HL-60 (cell line): ENCODE data around the gene ZNF385A.

Source experiments
- DNase-seq, 2 experiments: peaks; one replicate each; pipeline ENCODE4 v3.0.0-alpha.2; 2010 to 2020; ENCODE audit warnings: low read depth in 1 of 2, low spot score in 1 of 2
- H3K27ac ChIP-seq: fragments of 250-450 bp; sonication (Bioruptor Pico); replicated peaks from 2 replicates; pipeline ENCODE4 v1.5.1; 2020; ENCODE audit warnings: mild to moderate bottlenecking, moderate library complexity
- H3K27me3 ChIP-seq: fragments of 250-450 bp; sonication (Bioruptor Pico); 2 replicates; pipeline ENCODE4 v1.5.1; 2021; ENCODE audit warnings: mild to moderate bottlenecking, moderate library complexity; ENCODE audit not compliant: insufficient read depth, poor library complexity, severe bottlenecking
- H3K4me3 ChIP-seq: replicated peaks from 2 replicates; pipeline ENCODE4 v1.5.1; 2011; ENCODE audit warnings: mild to moderate bottlenecking, control low read depth, low read length; ENCODE audit not compliant: insufficient read depth
- GABPA ChIP-seq: IDR thresholded peaks from 2 replicates; pipeline ENCODE4 v1.6.1; 2012; ENCODE audit warnings: low read depth
- POLR2AphosphoS5 ChIP-seq: IDR thresholded peaks from 2 replicates; pipeline ENCODE4 v1.6.1; 2012; ENCODE audit warnings: low read depth
- SPI1 ChIP-seq: IDR thresholded peaks from 2 replicates; pipeline ENCODE4 v1.6.1; 2012; ENCODE audit warnings: low read depth, mild to moderate bottlenecking, borderline replicate concordance
- TF ChIP-seq, protein P1 (sequence below): IDR thresholded peaks from 2 replicates; pipeline ENCODE4 v1.6.1; 2012; ENCODE audit warnings: low read depth; ENCODE audit not compliant: insufficient replicate concordance
- TF ChIP-seq, protein P2 (sequence below): IDR thresholded peaks from one replicate; pipeline ENCODE4 v1.5.1; 2011; ENCODE audit warnings: low read length, control low read depth, inconsistent platforms; ENCODE audit not compliant: insufficient read depth

The ZNF385A gene

DNA sequence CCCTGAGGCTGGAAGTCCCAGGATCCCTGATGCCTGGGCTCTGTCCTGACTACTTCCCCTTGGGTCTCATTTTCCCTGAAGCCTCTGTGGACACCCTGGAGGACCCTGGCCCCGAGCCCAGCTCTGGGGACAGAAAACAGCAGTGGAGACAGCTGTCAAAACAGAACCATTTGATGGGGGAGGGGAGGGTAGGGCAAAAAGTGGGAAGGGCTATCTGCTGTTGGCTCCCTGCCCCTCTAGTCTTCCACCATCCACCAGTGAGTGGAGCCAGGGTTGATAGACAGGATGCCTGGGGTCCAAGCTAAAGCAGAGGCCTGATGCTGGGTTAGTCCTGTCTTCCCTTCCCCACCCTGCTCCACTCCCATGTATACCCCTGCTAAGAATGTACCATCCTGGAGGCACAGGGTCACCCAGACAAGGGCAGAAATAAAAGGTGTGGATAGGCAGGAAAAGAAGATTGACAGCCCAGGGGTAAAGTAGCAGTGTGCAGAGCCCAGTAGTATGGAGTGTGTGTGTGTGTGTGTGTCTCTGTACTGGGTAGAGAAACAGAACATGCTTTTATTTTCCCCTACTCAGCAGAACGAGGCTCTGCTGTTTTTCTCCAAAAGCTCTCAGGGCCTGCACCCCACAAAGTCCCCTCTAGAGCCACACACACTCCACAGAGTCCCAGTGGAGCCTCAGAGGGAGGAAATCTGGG, 9.8 kb downstream of the ZNF385A start:
- no peak overlapping the region for H3K4me3 ChIP-seq
- no peaks in the 10 kb centered on the region for H3K27me3 ChIP-seq
- no peak overlapping the region for H3K27ac ChIP-seq
- DNase-seq = no peak
- TF ChIP-seq GABPA = no peak
- no peak for TF ChIP-seq POLR2AphosphoS5
- no peak for TF ChIP-seq SPI1
- TF ChIP-seq, protein P1, sequence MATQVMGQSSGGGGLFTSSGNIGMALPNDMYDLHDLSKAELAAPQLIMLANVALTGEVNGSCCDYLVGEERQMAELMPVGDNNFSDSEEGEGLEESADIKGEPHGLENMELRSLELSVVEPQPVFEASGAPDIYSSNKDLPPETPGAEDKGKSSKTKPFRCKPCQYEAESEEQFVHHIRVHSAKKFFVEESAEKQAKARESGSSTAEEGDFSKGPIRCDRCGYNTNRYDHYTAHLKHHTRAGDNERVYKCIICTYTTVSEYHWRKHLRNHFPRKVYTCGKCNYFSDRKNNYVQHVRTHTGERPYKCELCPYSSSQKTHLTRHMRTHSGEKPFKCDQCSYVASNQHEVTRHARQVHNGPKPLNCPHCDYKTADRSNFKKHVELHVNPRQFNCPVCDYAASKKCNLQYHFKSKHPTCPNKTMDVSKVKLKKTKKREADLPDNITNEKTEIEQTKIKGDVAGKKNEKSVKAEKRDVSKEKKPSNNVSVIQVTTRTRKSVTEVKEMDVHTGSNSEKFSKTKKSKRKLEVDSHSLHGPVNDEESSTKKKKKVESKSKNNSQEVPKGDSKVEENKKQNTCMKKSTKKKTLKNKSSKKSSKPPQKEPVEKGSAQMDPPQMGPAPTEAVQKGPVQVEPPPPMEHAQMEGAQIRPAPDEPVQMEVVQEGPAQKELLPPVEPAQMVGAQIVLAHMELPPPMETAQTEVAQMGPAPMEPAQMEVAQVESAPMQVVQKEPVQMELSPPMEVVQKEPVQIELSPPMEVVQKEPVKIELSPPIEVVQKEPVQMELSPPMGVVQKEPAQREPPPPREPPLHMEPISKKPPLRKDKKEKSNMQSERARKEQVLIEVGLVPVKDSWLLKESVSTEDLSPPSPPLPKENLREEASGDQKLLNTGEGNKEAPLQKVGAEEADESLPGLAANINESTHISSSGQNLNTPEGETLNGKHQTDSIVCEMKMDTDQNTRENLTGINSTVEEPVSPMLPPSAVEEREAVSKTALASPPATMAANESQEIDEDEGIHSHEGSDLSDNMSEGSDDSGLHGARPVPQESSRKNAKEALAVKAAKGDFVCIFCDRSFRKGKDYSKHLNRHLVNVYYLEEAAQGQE = no peak
- TF ChIP-seq, protein P2, sequence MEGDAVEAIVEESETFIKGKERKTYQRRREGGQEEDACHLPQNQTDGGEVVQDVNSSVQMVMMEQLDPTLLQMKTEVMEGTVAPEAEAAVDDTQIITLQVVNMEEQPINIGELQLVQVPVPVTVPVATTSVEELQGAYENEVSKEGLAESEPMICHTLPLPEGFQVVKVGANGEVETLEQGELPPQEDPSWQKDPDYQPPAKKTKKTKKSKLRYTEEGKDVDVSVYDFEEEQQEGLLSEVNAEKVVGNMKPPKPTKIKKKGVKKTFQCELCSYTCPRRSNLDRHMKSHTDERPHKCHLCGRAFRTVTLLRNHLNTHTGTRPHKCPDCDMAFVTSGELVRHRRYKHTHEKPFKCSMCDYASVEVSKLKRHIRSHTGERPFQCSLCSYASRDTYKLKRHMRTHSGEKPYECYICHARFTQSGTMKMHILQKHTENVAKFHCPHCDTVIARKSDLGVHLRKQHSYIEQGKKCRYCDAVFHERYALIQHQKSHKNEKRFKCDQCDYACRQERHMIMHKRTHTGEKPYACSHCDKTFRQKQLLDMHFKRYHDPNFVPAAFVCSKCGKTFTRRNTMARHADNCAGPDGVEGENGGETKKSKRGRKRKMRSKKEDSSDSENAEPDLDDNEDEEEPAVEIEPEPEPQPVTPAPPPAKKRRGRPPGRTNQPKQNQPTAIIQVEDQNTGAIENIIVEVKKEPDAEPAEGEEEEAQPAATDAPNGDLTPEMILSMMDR = no peak

DNA sequence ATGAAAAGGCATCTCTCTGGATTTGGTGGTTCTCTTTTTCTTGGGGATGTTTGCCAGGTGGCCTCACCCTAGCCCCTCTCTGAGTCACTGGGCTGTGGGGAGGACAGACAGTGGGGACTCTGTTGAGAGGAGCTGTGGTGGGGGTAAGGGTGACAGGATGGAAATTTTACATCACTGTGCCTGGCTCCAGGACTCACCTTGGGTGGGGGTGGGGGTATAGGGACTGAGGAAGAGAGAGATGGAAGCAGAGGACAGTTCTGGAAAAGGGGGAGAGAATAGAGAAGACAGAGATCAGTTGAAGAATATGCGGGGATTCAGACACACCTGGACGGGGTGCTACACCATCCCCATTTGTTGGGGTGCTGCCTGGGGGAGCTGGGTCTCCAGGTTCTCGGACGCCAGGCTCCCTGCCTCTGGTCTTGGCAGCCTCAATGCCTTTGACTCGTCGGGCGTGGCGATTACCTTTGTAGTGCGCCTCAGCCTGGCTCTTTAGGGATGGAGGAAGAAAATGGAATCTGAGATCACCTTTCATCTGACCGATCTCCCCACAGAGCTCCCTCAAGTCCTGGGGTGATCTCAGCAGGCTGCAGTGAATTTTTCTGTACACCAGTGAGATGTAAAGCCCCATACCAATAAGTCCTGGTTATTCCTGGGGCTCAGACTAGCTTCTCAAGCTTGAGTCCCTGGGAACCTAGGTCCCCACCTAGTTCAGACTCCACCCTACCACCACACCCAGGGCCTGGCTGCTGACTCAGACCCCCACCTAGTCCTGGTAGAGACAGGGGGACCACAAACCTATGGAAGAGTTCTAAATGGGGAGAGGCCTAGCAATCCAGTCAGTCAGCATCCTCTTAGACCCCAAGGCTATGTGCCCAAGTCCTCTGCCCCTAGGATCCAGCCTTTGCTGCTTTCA, 10.6 kb downstream of the ZNF385A start:
- Histone ChIP-seq H3K27me3 (no peaks in the 10 kb centered on the region), H3K27ac (no peak overlapping the region), H3K4me3 (no peak overlapping the region)
- TF ChIP-seq GABPA = no peak
- no peak for TF ChIP-seq POLR2AphosphoS5
- TF ChIP-seq, protein P1 = no peak
- TF ChIP-seq, protein P2 = no peak
- no peak for TF ChIP-seq SPI1
- DNase-seq = no peak

DNA sequence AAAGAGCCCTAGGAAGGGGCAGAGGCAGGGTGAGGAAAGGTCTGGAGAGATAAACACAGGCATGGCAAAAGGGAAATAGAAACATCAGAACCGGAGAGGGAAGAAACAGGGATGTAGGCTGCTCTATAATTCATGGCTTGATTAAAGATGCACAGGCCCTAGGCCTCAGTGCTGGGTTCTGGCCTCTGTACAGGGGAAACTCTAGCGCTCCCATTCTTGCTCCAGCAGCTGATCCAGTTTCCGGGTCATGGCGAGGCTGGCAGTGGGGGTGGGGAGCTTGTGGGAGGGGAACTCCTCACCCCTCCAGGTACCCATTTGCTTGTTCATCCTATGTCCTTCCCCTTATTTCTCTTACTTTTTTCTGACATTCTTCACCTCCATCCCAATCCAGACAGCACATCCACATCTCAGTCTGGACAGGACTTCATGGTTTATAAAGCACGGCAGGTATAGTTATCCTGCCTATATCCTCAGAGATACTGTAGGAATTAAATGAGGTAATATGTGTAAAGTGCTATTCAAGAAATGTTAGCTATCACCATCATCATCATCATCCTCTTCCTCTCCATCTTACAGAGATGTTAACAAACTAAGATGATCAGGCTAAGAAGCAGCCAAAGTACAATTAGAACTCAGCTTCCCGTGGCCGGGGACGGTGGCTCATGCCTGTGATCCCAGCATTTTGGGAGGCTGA, 12.3 kb downstream of the ZNF385A start:
- Histone ChIP-seq H3K27ac (no peak overlapping the region), H3K4me3 (no peak overlapping the region), H3K27me3 (no peaks in the 10 kb centered on the region)
- no peak for DNase-seq
- no peak for TF ChIP-seq GABPA
